DND-41 (cell line): ENCODE data around the gene REEP1.

Experiments
- ATAC-seq: fragments of 200-7000 bp; cut with Tn5 transposase; 3 replicates; pipeline ENCODE4 v1.9.1; 2021; ENCODE audit warnings: low read depth; ENCODE audit not compliant: insufficient read depth
- DNase-seq: peaks from one replicate; pipeline ENCODE4 v3.0.0-alpha.2; 2020
- H2AFZ ChIP-seq: 2 replicates; pipeline ENCODE4 v1.6.0; 2012; ENCODE audit warnings: low read depth, low read length
- H3K27ac ChIP-seq: 2 replicates; pipeline ENCODE4 v1.5.1; 2012; ENCODE audit warnings: low read length, inconsistent platforms
- H3K27me3 ChIP-seq: fragments of 200-600 bp; sonication (generic); 2 replicates; pipeline ENCODE4 v1.6.0; 2012; ENCODE audit warnings: low read length, mild to moderate bottlenecking, inconsistent platforms; ENCODE audit not compliant: insufficient read depth, poor library complexity
- H3K36me3 ChIP-seq: 2 replicates; pipeline ENCODE4 v1.5.1; 2012; ENCODE audit warnings: low read length, inconsistent platforms; ENCODE audit not compliant: insufficient read depth
- H3K4me1 ChIP-seq: 2 replicates; pipeline ENCODE4 v1.5.1; 2012; ENCODE audit warnings: mild to moderate bottlenecking, low read length; ENCODE audit not compliant: insufficient read depth
- H3K4me2 ChIP-seq: 2 replicates; pipeline ENCODE4 v1.6.0; 2012; ENCODE audit warnings: mild to moderate bottlenecking, moderate library complexity, low read length, inconsistent platforms; ENCODE audit not compliant: insufficient read depth
- H3K4me3 ChIP-seq, 2 experiments: fragments of 200-600 bp in 1 of 2; shearing (Covaris generic) in 1 of 2; 2 replicates each; pipeline ENCODE4 v1.5.1; 2012 to 2016; ENCODE audit warnings: inconsistent platforms in 2 of 2, low read length in 2 of 2, mild to moderate bottlenecking in 2 of 2, low read depth in 1 of 2, moderate library complexity in 1 of 2
- H3K79me2 ChIP-seq: 2 replicates; pipeline ENCODE4 v1.6.0; 2012; ENCODE audit warnings: low read length, inconsistent platforms; ENCODE audit not compliant: insufficient read depth
- H3K9ac ChIP-seq: 2 replicates; pipeline ENCODE4 v1.6.0; 2012; ENCODE audit warnings: low read depth, mild to moderate bottlenecking, inconsistent platforms, low read length, moderate library complexity
- H3K9me3 ChIP-seq: 2 replicates; pipeline ENCODE4 v1.5.1; 2012; ENCODE audit warnings: low read length, moderate library complexity, mild to moderate bottlenecking, inconsistent platforms; ENCODE audit not compliant: insufficient read depth, severe bottlenecking
- H4K20me1 ChIP-seq: 2 replicates; pipeline ENCODE4 v1.6.0; 2012; ENCODE audit warnings: low read length; ENCODE audit not compliant: insufficient read depth
- EZH2 ChIP-seq: IDR thresholded peaks from 3 replicates; pipeline ENCODE4 v1.6.1; 2012; ENCODE audit warnings: borderline replicate concordance, low read depth, mild to moderate bottlenecking, moderate library complexity, low read length, inconsistent platforms; ENCODE audit not compliant: severe bottlenecking
- TF ChIP-seq, protein P1 (sequence below): IDR thresholded peaks from 2 replicates; pipeline ENCODE4 v1.5.1; 2012; ENCODE audit warnings: borderline replicate concordance, low read length, moderate library complexity, mild to moderate bottlenecking; ENCODE audit not compliant: poor library complexity, severe bottlenecking; ENCODE audit errors: extremely low read depth

REEP1 gene

DNA sequence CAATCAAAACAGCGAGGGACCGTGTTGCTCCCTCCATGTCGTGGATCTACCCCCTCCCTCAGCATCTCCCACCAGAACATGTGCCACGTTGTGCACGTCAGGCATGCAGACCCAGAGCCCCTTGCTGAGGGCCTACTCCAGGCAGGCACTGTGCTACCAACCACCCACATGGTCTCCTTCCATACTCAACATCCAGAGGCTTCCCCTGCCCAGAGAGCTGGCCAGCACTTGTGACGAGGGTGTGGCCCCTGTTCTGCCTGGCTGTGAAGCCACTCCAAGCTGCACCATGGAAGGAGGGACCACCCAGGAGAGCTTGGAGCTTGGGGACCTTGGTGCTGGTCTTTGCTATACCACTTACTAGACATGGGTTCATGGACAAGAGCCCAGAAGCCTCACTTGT is 40.5 kb downstream of the REEP1 start:
- no peaks in the 10 kb centered on the region for H3K9me3 ChIP-seq
- DNase-seq = no peak
- H3K9ac ChIP-seq = no peak overlapping the region
- no peak overlapping the region for H2AFZ ChIP-seq
- no peaks in the 10 kb centered on the region for H3K4me1 ChIP-seq
- no peak for ATAC-seq
- H4K20me1 ChIP-seq = no peaks in the 10 kb centered on the region
- no peak overlapping the region for H3K27ac ChIP-seq
- no peak overlapping the region for H3K4me2 ChIP-seq
- H3K4me3 ChIP-seq = no peak overlapping the region
- H3K27me3 ChIP-seq = peaks cover 19% of the 10 kb centered on the region
- H3K79me2 ChIP-seq = no peaks in the 10 kb centered on the region
- no peaks in the 10 kb centered on the region for H3K36me3 ChIP-seq
- TF ChIP-seq EZH2 = no peak
- TF ChIP-seq, protein P1, sequence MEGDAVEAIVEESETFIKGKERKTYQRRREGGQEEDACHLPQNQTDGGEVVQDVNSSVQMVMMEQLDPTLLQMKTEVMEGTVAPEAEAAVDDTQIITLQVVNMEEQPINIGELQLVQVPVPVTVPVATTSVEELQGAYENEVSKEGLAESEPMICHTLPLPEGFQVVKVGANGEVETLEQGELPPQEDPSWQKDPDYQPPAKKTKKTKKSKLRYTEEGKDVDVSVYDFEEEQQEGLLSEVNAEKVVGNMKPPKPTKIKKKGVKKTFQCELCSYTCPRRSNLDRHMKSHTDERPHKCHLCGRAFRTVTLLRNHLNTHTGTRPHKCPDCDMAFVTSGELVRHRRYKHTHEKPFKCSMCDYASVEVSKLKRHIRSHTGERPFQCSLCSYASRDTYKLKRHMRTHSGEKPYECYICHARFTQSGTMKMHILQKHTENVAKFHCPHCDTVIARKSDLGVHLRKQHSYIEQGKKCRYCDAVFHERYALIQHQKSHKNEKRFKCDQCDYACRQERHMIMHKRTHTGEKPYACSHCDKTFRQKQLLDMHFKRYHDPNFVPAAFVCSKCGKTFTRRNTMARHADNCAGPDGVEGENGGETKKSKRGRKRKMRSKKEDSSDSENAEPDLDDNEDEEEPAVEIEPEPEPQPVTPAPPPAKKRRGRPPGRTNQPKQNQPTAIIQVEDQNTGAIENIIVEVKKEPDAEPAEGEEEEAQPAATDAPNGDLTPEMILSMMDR = no peak

GRCh38 chr2:86295066-86295465 is 42.4 kb downstream of the REEP1 start:
- TF ChIP-seq, protein P1 = no peak
- no peak for TF ChIP-seq EZH2

DNA sequence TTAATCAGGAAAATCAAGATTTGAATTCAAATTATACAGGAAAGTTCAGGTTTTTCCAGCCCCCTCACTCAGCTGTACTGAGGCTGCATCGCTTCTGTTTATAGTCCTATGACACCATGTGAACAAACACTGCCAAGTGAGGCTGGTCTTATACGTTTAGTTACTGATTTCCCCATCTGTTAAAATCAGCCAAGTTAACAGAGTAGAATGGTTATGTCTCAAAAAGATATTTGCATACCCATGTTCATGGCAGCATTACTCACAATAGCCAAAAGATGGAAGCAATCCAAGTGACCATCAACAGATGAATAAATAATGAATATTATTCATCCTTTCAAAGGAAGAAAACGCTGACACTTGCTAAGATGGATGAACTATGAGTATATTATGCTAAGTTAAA is 43.8 kb downstream of the REEP1 start:
- H3K4me3 ChIP-seq = no peak overlapping the region
- no peaks in the 10 kb centered on the region for H3K36me3 ChIP-seq
- H3K9me3 ChIP-seq = no peaks in the 10 kb centered on the region
- H4K20me1 ChIP-seq = no peaks in the 10 kb centered on the region
- no peak for ATAC-seq
- TF ChIP-seq, protein P1 = no peak
- TF ChIP-seq EZH2 = no peak
- H3K9ac ChIP-seq = no peak overlapping the region
- no peaks in the 10 kb centered on the region for H3K4me1 ChIP-seq
- H3K4me2 ChIP-seq = no peak overlapping the region
- no peak for DNase-seq
- H3K27ac ChIP-seq = no peak overlapping the region
- H3K79me2 ChIP-seq = no peaks in the 10 kb centered on the region
- no peak overlapping the region for H2AFZ ChIP-seq
- H3K27me3 ChIP-seq = peaks cover 25% of the 10 kb centered on the region

More at GRCh38 chr2:86295066-86295465, 42.4 kb downstream of the REEP1 start:
- Histone ChIP-seq H3K79me2 (no peaks in the 10 kb centered on the region), H3K4me1 (no peaks in the 10 kb centered on the region), H3K36me3 (no peaks in the 10 kb centered on the region), H3K27me3 (peaks cover 29% of the 10 kb centered on the region), H3K4me2 (no peak overlapping the region), H3K9ac (no peak overlapping the region), H3K4me3 (no peak overlapping the region), H3K9me3 (no peaks in the 10 kb centered on the region), H4K20me1 (no peaks in the 10 kb centered on the region), H3K27ac (no peak overlapping the region), H2AFZ (no peak overlapping the region)
- DNase-seq (no peak), ATAC-seq (no peak)
